ENCODE data around the gene MEP1A.

DNA sequence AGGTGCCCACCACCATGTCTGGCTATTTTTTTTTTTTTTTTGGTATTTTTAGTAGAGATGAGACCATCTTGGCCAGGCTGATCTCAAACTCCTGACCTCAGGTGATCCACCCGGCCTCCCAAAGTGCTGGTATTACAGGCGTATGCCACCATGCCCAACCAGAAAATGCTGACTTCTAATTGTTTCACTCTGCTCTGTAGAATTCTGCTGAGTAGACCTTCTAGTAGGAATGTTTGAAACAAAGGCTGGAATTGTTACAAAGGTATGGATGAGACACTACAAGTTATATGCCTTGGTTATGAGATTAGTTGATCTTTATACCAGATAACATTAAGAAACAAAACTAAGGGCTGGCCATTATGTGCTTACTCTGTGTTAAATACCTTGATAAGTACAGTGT lies 44.8 kb downstream of the MEP1A start:
- TF ChIP-seq POLR2A (IDR thresholded peaks at IDR 0.05) (no peak), POLR2AphosphoS5 (IDR thresholded peaks at IDR 0.05) (no peak), EP300 (IDR thresholded peaks at IDR 0.05) (no peak), CTCF (IDR thresholded peaks at IDR 0.05) (no peak)

Measured in gastroesophageal sphincter (tissue), 3 donors.